GM19328 (cell line): ENCODE data around the gene TMEM270.
"Not testable (repeated sequence)": the region's sequence is repeated elsewhere in the genome, so short reads cannot be mapped to it uniquely, and the experiment has no call there.

ENCODE experiments used
- ATAC-seq: cut with Tn5 transposase; IDR thresholded peaks from one replicate; pipeline ENCODE4 v1.9.1; 2021; ENCODE audit warnings: mild to moderate bottlenecking, moderate library complexity; ENCODE audit not compliant: unreplicated experiment

Gene TMEM270

DNA sequence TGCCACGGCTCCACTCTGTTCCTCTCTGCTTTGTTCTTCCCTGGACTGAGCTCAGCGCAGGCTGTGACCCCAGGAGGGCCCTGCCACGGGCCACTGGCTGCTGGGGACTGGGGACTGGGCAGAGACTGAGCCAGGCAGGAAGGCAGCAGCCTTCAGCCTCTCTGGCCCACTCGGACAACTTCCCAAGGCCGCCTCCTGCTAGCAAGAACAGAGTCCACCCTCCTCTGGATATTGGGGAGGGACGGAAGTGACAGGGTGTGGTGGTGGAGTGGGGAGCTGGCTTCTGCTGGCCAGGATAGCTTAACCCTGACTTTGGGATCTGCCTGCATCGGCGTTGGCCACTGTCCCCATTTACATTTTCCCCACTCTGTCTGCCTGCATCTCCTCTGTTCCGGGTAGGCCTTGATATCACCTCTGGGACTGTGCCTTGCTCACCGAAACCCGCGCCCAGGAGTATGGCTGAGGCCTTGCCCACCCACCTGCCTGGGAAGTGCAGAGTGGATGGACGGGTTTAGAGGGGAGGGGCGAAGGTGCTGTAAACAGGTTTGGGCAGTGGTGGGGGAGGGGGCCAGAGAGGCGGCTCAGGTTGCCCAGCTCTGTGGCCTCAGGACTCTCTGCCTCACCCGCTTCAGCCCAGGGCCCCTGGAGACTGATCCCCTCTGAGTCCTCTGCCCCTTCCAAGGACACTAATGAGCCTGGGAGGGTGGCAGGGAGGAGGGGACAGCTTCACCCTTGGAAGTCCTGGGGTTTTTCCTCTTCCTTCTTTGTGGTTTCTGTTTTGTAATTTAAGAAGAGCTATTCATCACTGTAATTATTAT is 28.9 kb upstream of the TMEM270 start:
- ATAC-seq, result no peak

DNA sequence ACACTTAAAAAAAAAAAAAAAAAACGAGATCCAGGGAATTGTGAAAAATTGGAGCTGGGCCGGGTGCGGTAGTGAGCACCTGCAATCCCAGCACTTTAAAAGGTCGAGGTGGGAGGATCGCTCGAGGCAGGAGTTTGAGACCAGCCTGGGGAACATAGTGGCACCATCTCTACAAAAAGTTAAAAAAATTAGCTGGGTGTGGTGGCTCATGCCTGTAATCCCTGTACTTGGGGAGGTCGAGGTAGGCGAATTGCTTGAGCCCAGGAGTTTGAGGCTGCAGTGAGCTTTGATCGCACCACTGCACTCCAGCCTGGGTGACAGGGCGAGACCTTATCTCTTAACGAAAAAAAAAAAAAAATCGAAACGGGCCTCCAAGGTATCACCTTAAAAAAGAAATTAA is 28.2 kb upstream of the TMEM270 start:
- no peak for ATAC-seq

DNA sequence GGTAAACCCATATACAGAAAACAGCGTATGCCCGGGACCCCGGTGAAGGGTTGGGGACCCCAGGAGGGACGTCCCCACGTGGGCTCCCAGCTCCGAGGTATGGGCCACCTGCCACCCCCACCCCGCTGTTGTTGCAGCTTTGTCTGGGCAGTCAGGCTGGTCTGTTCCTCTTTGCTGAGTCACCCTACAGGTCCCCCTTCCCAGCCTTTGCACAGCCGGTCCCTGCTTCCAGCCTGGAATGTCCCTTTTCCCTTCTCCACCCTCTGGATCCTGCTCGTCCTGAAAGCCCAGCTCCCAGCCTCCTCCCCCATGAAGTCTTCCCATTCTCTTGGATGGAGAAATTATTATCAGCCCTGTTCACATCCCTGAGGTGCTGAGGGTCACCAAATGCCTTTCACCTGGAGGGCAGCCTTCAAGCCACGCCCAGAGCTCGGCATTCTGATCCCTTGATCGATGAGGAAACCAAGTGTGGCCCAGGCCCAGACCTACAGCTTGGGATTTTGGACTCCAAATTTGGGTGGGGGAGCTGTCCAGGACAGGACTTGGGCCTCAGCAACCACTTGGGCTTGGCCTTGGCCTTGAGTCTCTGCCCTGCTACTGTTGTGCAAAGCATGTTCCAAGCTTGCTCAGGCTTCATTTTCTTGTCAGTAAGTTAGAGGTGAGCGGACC is 27.6 kb upstream of the TMEM270 start:
- ATAC-seq, result no peak

DNA sequence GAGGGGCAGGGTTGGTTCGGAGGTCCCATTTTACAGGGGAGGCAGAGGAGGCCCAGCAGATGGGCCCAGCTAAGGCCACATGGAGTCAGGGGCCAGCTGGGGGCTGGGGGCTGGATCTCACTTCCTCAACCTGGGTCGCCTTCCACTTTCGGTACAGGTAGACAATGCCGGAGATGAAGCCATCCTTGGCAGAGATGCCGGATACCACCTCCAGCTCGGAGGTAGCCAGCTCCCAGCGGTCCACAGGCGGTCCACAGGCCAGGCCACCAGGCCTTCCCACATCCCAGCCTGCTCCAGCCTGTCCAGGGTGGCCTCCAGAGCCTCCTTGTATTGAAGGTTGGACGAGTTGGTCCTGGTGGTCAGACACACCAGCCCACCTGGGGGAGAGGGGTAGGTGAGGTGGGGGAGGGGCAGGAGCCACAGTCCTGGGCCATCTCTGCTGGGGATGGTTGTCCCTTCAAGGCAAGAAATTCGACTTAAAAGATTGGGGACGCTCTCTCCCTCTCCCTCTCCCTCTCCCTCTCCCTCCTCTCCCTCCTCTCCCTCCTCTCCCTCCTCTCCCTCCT is 26.2 kb upstream of the TMEM270 start:
- ATAC-seq, result no peak

DNA sequence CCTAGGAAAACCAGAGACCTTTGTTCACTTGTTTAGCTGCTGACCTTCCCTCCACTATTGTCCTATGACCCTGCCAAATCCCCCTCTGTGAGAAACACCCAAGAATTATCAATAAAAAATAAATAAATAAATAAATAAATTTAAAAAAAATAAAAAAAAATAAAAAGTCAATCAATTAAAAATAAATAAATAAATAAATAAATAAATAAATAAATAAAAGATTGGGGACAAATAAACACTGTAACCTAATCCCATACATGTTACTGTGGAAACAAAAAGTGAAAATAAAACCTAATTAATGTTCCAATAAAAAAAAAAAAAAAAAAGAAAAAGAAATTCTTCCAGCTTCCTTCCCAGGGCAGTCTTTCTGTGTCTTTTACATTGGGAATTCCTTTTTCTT is 23.8 kb upstream of the TMEM270 start:
- ATAC-seq, result not testable (repeated sequence)

DNA sequence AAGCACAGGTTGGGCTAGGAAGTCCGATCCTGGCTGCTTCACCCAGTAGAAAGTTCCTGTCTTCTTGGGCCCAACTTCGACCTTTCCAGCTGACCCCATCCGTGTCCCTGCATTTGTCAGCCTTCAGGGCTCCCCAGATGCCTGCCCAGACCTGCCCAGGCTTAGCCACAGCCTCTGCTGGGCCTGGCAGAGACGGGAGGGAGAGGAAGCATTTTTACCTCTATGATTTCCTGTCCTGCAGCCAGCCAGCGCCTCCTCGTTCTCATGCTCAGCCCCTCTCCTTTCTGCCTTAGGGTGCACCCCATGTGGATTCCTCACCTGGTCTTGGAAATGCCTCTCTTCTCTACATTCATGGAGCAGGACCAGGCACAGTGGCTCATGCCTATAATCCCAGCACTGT is 22.3 kb upstream of the TMEM270 start:
- no peak for ATAC-seq

DNA sequence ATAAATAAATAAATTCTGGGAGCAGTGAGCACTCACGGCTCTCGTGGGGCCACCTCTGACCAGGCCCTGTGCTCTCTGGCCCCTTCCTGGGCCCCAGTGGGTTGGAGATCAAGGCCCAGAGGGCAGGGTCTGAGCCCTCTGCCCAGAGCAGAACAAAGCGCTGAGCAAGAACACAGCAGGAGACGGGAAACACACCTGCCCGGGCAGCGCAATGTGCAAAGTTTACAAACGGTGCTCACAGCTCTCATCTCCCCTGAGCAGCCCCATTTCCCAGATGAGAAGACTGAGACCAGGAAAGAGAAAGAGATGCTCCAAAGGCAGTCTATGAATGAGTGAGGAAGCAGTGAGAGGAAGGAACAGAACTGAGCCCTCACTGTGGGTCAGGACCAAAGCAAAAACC is 21.7 kb upstream of the TMEM270 start:
- no peak for ATAC-seq

DNA sequence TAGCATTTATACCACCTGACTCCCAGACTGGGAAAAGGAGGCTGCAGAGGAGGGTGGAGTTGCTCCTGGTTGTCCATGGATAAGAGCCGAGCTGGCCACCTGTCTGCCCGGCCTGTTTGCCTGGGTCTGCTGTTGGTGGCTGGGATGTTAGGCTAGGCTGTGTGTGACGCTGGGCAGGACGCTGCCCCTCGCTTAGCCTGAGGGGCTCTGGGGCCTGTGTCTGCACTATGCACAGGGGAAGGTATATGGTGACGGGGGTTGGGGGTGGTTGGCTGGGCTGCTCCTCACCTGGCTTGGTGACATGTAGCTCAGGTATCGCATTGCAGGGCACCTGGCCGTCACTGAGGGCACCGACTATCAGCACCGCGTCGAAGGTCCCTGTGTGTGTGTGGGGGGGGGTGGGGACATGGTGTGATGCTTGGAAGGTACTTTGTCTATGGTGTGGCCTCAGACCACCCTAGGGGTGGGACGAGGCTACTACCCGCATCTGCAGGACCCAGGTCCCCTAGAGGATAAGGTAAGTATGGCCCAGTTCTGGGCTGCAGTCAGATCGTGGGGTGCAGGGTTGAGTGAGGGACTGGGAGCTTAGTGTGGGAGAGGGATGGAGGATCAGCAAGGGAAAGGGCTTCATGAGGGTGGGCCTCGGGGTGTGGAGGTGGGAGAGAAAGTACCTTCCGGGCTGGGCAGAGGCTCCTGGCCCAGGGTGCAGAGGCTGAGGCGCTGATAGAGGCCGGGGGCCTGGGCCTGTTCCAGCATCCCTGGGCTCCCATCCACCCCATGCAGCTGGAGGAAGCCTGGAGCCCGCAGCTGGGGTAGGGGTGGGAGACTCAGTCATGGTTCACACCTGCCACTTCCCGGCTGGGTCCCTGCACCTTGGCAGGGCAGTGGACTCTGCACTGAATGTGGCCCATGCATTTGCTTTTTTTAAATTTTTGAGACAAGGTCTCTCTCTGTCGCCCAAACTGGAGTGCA is 20.9 kb upstream of the TMEM270 start:
- ATAC-seq, result no peak

DNA sequence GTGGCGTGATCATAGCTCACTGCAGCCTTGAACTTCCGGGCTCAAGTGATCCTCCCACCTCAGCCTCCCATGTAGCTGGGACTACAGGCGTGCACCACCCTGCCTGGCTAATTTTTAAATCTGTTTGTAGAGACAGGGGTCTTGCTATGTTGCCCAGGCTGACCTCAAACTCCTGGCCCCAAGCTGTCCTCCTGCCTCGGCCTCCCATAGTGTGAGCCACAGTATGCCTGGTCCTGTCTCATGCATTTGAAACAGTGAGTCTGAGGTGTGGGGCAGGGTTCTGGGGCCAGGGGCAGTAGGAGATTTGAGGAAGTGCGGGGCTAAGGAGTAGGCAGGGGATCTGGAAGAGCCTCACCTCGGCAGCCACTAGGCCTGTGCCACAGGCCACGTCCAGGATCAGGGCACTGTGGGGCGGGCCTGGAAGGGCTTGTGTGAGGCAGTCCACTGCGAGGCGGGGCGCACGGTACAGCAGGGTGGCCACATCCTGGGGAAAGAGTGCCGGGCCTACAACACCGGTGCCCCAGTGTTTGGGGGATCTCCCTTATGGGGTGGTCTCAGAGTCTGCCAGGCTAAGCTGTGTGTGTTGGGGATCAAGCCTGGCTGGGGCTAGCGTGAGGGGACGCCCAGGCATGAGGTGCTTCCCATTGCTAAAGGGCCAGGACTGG is 20.1 kb upstream of the TMEM270 start:
- ATAC-seq, result no peak

DNA sequence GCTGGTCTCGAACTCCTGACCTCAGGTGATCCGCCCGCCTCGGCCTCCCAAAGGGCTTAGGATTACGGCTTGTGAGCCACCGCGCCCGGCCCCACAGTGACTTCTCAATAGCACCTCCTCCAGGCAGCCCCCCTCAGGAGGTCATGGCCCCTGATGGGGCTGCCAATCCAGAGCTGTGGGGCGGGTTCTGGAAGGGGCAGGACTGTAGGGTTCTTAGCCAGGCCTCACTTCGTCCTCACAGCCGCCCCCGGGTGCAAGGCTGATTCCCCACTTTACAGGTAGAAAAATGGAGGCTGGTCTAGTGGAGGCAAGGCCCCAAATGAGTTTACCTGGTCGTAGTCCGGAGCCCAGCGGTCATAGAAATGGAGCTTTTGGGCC is 19.3 kb upstream of the TMEM270 start:
- ATAC-seq, result no peak

DNA sequence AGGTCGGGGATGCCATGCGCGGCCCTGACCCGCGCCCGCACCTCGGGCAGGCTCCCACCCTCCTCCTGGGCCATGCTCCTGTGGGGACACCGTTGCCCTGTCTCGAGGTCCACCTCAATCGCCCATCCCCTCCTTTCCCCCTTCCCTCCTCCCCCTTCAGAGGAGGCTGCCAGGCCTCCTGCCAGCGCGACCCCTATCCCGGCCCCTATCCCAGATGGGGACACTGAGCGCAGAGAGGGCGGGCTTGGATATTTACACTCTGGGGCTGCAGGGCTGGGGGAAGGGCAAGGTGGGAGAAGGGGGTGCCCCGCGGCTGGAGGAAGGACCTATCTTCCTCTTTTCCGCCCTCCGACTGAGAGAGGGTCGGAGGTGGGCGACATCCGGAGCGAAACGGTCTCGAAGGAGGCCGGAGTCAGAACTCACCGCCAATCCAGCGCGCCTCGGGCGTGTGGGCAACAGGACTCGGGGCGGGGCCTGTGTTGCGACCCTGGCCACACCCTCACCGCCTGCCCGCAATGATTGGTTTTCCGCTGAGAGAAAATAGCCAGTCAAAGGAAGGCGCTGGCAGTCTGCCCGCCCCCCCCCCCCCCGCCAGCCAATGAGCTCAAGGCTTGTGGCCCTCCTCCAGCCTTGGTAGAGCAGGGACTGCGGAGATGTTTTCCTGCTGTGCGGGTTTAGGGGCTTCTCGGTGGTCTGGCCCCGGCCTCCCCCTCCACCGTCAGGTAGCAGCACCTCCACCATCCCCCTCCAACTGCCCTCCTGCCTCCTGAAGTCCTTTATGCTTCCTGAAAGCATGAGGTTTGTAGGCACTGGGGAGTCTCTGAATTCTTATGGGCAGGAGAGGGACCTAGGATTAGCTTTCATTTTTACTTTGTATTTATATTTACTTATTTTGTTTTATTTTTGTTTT is 18.6 kb upstream of the TMEM270 start, which contains the start of gene METTL27:
Gene METTL27, minus strand, starts transcription at position 450 of the 910 bp plus-strand sequence. Its CDS starts 376 bp downstream, at position 74.
- ATAC-seq, result peak; percentile 93

DNA sequence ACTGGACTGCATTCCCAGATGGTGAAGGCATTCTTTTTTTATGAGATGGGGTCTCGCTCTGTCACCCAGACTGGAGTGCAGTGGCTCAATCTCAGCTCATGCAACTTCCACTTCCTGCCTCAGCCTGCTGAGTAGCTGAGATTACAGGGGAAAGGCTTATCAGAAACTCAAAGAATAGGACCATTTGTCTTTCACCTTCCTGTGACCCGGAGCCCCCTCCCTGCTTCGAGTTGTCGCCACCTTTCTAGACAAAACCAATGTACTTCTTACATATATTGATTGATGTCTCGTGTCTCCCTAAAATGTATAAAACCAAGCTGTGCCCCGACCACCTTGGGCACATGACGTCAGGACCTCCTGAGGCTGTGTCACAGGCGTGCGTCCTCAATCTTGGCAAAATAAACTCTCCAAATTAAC is 16.8 kb upstream of the TMEM270 start:
- ATAC-seq, result no peak

DNA sequence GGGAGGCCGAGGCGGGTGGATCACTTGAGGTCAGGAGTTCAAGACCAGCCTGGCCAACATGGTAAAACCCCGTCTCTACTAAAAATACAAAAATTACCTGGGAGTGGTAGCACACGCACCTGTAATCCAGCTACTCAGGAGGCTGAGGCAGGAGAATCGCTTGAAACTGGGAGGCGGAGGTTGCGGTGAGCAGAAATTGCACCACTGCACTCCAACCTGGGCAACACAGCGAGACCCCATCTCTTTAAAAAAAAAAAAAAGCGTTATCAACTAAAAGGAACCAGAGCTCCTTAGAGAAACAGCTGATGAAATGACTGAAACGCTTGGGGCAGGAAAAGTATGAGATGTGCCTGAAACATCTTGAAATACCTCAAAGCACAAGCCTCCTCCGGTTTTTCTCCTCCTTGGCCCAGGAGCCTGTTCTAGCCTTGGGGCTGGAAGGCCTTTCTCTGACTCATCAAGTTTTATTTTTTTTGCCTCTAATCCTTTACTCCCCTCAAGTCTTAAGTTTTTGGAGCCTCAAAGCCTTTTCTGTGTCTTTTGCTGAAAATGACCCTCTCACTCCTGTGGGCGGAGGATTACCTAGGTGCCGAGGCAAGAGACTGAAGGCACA is 16.0 kb upstream of the TMEM270 start:
- ATAC-seq, result no peak

DNA sequence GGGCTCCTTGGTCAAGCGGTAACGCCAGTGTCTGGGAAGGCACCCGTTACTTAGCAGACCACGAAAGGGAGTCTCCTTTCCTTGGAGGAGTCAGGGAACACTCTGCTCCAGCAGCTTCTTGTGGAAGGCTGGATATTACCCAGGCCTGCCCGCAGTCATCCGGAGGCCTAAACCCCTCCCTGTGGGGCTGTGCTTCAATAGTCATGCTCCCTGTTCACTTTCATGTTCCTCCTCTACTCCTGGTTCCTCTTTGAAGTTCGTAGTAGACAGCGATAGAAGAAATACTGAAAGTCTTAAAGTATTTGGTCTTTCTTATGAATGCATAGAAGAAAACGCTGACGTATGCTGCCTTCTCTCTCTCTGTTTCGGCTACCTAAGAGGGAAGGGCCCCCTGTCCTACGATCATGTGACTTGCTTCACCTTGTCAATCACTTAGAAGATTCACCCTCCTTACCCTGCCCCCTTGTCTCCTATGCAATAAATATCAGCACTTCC is 15.2 kb upstream of the TMEM270 start:
- not testable (repeated sequence) for ATAC-seq

DNA sequence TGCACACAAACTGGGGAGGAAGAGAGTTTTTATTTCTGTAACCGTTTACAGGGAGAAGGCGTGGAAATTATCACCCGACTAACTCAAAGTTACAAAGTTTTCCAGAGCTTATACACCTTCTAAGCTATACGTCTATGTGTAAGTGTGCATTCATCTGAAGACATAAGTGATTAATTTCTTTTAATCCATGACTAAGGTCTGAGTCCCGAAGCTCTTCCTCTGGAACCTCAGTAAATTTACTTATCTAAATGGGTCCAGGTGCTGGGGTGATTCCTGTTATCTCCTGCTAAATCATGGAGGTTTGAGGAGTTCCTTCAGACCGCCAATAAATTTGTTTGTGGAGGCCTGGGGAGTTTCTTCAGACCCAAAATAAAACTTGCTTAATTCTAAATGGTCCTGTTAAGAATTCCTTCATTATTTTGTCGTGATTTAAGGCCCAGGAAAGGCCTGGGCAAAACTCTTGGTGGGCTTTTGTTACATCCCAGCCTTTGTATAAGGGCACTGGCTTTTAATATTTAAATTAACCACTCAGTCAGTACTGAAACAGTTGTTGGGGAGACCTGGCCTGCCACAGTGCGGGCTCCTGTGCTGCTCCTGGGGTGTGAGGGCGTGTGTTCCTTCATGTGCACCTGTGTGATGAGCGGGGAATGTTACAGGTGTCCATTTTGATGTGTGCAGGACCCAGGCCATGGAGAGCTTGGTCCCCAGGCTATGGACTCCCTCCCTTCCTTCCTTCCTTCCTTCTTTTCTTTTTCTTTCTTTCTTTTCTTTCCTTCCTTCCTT is 12.8 kb upstream of the TMEM270 start:
- no peak for ATAC-seq

DNA sequence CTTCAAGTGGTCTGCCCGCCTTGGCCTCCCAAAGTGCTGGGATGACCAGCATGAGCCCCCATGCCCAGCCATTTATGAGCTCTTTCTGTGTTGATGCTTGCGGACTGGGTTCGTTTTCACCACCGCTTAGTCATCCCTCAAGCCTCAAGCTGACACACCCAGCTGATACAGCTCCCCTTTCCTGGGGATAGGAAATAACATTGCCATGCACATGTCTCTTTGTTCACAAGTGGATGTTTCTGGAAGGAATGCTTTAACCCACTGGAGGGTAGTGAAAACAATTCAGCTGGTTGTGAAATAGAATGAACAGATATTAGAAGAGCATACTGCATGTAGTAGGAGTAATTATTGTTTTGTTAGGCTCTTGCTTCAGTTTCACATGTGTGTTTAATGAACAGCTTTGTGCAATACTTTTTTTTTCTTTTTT is 10.2 kb upstream of the TMEM270 start:
- ATAC-seq, result no peak

DNA sequence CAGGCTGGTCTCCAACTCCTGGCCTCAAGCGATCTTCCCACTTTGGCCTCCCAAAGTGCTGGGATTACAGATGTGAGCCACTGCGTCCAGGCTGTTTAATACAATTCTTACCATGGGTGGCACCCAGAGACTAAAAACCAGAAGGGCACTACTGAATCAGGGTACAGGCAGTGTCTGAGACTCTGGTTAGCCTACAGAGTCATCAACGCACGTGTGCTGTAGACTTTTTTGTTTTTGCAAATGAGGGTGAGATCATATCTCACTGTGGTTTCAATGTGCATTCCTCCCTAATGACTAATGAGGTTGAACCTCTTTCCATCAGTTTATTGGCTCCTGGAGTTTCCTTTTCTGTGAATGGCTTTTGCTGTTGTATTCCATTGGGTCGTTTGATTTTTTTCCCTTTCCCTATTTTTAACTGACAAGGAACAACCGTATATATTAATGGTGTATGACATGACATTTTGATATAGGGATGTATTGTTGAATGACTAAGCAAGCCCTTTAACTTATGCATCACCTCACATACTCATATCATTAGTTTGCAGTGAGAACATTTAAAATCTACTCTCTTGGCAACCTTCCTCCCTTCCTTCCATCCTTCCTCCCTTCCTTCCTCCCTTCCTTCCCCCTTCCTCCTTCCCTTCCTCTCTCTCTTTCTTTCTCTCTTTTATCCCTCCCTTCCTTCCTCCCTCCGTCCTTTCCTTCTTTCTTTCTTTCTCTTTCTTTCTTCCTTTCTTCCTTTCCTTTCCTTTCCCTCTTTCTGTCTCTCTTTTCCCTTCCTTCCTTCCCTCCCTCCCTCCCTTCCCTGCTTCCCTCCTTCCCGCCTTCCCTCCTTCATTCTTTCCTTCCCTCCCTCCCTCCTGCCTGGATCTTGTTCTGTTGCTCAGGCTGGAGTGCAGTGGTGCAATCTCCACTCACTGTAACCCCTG is 9.3 kb upstream of the TMEM270 start:
- no peak for ATAC-seq
